ENCODE data around the gene IGFBP2.

- TF ChIP-seq, protein P1, sequence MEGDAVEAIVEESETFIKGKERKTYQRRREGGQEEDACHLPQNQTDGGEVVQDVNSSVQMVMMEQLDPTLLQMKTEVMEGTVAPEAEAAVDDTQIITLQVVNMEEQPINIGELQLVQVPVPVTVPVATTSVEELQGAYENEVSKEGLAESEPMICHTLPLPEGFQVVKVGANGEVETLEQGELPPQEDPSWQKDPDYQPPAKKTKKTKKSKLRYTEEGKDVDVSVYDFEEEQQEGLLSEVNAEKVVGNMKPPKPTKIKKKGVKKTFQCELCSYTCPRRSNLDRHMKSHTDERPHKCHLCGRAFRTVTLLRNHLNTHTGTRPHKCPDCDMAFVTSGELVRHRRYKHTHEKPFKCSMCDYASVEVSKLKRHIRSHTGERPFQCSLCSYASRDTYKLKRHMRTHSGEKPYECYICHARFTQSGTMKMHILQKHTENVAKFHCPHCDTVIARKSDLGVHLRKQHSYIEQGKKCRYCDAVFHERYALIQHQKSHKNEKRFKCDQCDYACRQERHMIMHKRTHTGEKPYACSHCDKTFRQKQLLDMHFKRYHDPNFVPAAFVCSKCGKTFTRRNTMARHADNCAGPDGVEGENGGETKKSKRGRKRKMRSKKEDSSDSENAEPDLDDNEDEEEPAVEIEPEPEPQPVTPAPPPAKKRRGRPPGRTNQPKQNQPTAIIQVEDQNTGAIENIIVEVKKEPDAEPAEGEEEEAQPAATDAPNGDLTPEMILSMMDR (IDR thresholded peaks at IDR 0.05; ENCODE audit: insufficient read depth, low read length, poor library complexity, severe bottlenecking) = peak; percentile 42
- TF ChIP-seq EZH2phosphoT487 (conservative IDR thresholded peaks at IDR 0.05; ENCODE audit: low read length) = no peak
These were observed 54.4 kb downstream of the IGFBP2 start for GRCh38 chr2:216687646-216688045.
